ENCODE data around the gene SLC48A1.

DNA sequence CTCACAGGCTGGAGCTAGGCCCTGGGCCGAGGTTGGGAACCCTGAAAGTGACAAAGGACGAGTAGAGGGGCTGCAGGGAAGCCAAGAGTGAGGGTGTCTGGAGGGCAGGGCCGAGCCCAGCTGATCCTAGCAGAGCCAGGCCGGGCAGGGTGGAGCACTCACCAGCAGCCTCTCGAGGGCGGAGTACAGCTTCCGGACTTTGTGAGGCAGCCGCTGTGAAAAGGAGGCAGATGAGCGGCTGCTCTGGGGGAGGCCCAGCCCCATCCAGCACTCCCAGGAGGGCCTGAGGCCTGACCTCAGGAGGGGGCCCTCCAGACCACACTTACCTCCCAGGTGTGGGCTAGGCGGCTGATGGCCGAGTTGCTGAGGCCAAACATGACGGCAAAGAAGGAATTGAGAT is 33.1 kb upstream of the SLC48A1 start:
- TF ChIP-seq, protein P1, sequence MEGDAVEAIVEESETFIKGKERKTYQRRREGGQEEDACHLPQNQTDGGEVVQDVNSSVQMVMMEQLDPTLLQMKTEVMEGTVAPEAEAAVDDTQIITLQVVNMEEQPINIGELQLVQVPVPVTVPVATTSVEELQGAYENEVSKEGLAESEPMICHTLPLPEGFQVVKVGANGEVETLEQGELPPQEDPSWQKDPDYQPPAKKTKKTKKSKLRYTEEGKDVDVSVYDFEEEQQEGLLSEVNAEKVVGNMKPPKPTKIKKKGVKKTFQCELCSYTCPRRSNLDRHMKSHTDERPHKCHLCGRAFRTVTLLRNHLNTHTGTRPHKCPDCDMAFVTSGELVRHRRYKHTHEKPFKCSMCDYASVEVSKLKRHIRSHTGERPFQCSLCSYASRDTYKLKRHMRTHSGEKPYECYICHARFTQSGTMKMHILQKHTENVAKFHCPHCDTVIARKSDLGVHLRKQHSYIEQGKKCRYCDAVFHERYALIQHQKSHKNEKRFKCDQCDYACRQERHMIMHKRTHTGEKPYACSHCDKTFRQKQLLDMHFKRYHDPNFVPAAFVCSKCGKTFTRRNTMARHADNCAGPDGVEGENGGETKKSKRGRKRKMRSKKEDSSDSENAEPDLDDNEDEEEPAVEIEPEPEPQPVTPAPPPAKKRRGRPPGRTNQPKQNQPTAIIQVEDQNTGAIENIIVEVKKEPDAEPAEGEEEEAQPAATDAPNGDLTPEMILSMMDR (IDR thresholded peaks at IDR 0.05): no peak
- no peak for TF ChIP-seq POLR2A (IDR thresholded peaks at IDR 0.05)
